PC-3 (cell line): ENCODE measurements around the gene FGFBP2.

Source experiments
- EZH2 ChIP-seq: fragments of 300-600 bp; sonication (generic); IDR thresholded peaks from one replicate; pipeline ENCODE4 v1.6.1; 2017; ENCODE audit warnings: antibody characterized with exemption, mild to moderate bottlenecking, low read length; ENCODE audit not compliant: unreplicated experiment
- TF ChIP-seq, protein P1 (sequence below): fragments of 300-600 bp; sonication (generic); conservative IDR thresholded peaks from 2 replicates; pipeline ENCODE4 v1.5.1; 2017; ENCODE audit warnings: antibody characterized with exemption, low read depth, mild to moderate bottlenecking, low read length

GRCh38 chr4:15983610-15984009 is 20.6 kb upstream of the FGFBP2 start:
- no peak for TF ChIP-seq EZH2
- TF ChIP-seq, protein P1, sequence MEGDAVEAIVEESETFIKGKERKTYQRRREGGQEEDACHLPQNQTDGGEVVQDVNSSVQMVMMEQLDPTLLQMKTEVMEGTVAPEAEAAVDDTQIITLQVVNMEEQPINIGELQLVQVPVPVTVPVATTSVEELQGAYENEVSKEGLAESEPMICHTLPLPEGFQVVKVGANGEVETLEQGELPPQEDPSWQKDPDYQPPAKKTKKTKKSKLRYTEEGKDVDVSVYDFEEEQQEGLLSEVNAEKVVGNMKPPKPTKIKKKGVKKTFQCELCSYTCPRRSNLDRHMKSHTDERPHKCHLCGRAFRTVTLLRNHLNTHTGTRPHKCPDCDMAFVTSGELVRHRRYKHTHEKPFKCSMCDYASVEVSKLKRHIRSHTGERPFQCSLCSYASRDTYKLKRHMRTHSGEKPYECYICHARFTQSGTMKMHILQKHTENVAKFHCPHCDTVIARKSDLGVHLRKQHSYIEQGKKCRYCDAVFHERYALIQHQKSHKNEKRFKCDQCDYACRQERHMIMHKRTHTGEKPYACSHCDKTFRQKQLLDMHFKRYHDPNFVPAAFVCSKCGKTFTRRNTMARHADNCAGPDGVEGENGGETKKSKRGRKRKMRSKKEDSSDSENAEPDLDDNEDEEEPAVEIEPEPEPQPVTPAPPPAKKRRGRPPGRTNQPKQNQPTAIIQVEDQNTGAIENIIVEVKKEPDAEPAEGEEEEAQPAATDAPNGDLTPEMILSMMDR: no peak
